Fibroblast of mammary gland (primary cell): ENCODE data around the gene TFE3.

Source experiments
- DNase-seq: peaks from one replicate; pipeline ENCODE4 v3.0.0-alpha.2; 2010; ENCODE audit warnings: low read depth
- H3K4me3 ChIP-seq: 2 replicates; pipeline ENCODE4 v1.5.1; 2011; ENCODE audit warnings: low read depth, mild to moderate bottlenecking, low read length, moderate library complexity; ENCODE audit not compliant: control insufficient read depth
- CTCF ChIP-seq: conservative IDR thresholded peaks from 2 replicates; pipeline ENCODE4 v1.5.1; 2011; ENCODE audit warnings: low read depth, low read length, inconsistent platforms; ENCODE audit not compliant: control insufficient read depth, insufficient read depth

TFE3 gene

GRCh38 chrX:49043987-49044281 is 777 bp upstream of the TFE3 start:
- peak overlapping the region; percentile 29 for H3K4me3 ChIP-seq
- no peak for TF ChIP-seq CTCF
- DNase-seq, result no peak

DNA sequence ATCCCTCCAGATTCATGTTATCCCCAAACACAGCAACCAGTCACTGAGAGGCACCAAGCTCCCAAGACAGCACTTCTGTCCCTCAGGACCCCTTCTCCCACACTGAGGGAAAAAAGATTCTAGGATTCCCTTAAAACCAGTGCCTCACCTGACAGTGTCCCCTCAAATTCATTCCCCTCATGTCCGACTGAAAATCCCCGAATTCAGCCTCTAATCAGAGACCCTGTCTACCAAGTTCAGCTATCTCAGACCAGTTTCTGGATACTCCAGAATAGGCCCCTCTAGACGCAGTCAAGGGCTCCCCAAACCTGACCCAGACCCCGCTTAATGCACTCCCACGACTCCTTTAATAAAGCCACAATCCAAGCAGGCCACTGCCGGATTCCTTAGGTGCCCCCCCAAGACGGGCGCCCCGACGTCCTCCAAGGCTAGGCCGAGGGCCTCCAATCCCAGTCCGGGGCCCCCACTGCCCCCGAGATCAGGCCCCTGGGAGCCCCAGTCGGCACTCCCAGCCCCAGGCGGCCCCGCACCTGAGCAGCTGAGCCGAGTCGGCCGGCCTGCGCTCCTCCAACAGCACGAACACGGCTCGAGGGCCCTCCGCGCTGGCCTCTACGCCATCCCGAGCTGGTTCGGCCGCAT is 457 bp downstream of the TFE3 start:
- no peak for DNase-seq
- no peak for TF ChIP-seq CTCF
- peak overlapping the region; percentile 77 for H3K4me3 ChIP-seq

GRCh38 chrX:49041744-49042580 is 1.2 kb downstream of the TFE3 start:
- DNase-seq, result peak; percentile 68
- peak overlapping the region; percentile 77 for H3K4me3 ChIP-seq
- no peak for TF ChIP-seq CTCF

DNA sequence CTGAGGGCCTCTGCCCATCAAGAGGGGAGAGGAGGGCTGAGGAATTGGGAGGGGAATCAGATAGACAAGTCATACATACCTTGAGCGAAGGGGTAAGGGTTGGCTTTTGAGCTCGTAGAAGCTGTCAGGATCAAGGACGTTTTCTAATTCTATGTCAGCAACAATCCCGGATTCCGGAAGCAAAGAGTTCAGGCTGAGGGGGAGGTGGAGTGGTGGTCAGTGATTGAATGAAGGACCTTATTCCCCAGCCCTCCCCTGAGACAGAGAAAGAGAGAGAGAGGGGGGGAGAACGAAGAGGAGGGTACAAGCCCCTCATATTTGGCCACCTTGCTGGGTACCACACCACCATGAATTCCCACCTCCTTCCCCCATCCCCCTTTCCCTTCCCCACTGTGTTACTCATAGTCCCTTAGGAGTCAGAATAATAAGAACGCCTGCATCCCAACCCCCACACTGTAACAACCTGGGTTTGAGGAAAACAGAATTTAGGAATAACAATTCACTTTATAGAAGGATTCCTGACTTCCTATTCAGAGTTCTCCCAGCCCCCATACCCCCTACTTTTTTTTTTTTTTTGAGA is 2.7 kb downstream of the TFE3 start:
- no peak for TF ChIP-seq CTCF
- peak; percentile 61 for DNase-seq
- H3K4me3 ChIP-seq, result peak overlapping the region; percentile 77

GRCh38 chrX:49039598-49040375 is 3.4 kb downstream of the TFE3 start:
- H3K4me3 ChIP-seq, result peak overlapping the region; percentile 77
- peak; percentile 15 for TF ChIP-seq CTCF
- peak; percentile 94 for DNase-seq

DNA sequence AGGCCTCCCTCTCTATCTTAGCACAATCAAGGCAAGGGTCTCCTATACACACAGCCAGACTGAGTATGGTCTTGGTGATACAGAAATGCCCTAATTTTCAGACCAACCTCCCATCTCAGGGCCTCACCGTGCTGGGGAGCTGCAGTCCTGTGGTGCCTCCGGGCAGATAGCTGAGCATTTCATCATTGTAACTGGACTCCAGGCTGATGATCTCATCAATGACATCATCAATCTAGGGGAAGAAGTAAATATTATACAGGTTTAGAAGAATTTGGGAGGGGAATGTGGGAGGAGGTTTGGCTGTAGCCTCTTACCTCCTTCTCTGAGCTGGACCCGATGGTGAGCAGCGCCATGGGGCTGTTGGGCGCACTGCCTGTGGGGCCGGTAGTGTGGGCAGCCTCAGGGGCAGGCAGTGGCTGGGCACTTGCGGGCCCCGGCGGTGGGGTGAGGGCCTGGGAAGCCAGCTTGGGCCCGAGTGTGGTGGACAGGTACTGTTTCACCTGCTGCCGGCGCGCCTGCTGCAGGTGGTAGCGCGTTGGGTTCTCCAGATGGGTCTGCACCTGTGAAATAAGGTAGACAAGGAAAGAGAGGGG is 5.2 kb downstream of the TFE3 start:
- no peak overlapping the region for H3K4me3 ChIP-seq
- DNase-seq, result peak; percentile 59
- TF ChIP-seq CTCF, result no peak
